GM12878 (cell line): ENCODE measurements around the gene TRAF3. TPM values are rescaled to one million over a fixed set of nuclear protein-coding genes. Genes with fewer than 3 reads are reported as not detected.
A peak's percentile ranks its signal among the peaks of the same experiment; 100 is the strongest.

Source experiments
- ATAC-seq: fragments of 200-7000 bp; cut with Tn5 transposase; 3 replicates; pipeline ENCODE4 v1.9.1; 2020; ENCODE audit warnings: mild to moderate bottlenecking, moderate library complexity
- BruUV-seq: library from RNA; stranded (reverse); fragments of 400-500 nt; replicated peaks from 2 replicates; lab custom pipeline; 2021; lab: Mats Ljungman, UMichigan
- CTCF ChIA-PET: fragments of 300-600 bp; sonication (Branson Sonifier 250); formaldehyde crosslinking; extraction: SDS; loops from one replicate; lab custom pipeline; 2021; ENCODE audit warnings: inconsistent platforms; lab: Yijun Ruan, JAX
- POLR2A ChIA-PET: fragments of 350-600 bp; formaldehyde crosslinking; extraction: SDS; loops from one replicate; lab custom pipeline; 2021; ENCODE audit warnings: inconsistent platforms; lab: Charles Lee
- RAD21 ChIA-PET: fragments of 300-600 bp; sonication (Branson Sonifier 250); formaldehyde crosslinking; loops from one replicate; lab custom pipeline; 2023; ENCODE audit warnings: antibody characterized with exemption; ENCODE audit not compliant: unreplicated experiment; lab: Charles Lee
- SMC1A ChIA-PET: fragments of 300-600 bp; sonication (Branson Sonifier 250); formaldehyde crosslinking; loops from one replicate; lab custom pipeline; 2023; ENCODE audit not compliant: unreplicated experiment, uncharacterized antibody; lab: Charles Lee
- DNase-seq: peaks from one replicate; pipeline ENCODE4 v3.0.0-alpha.2; 2011; ENCODE audit warnings: low read depth, low spot score
- FAIRE-seq: peaks from 3 replicates; lab custom pipeline; 2011; peaks lifted over from hg19 to GRCh38; lab: Jason Lieb, UNC
- H2AFZ ChIP-seq: 2 replicates; pipeline ENCODE4 v1.6.0; 2011; ENCODE audit warnings: low read depth, low read length, control low read depth; ENCODE audit not compliant: control insufficient read depth
- H3K27ac ChIP-seq: 2 replicates; pipeline ENCODE4 v1.5.1; 2011; ENCODE audit warnings: control low read depth; ENCODE audit not compliant: control insufficient read depth, insufficient read depth
- H3K27me3 ChIP-seq, 2 experiments: replicated peaks in 1 of 2; 2 replicates each; pipeline versions ENCODE4 v1.6.0 to v1.6.1; 2011; ENCODE audit warnings: low read length in 1 of 2; ENCODE audit not compliant: control insufficient read depth in 2 of 2, insufficient read depth in 2 of 2
- H3K36me3 ChIP-seq, 2 experiments: 2 replicates each; pipeline ENCODE4 v1.5.1; 2011; ENCODE audit warnings: low read length in 1 of 2; ENCODE audit not compliant: control insufficient read depth in 2 of 2, insufficient read depth in 2 of 2
- H3K4me1 ChIP-seq: 2 replicates; pipeline ENCODE4 v1.6.1; 2011; ENCODE audit warnings: mild to moderate bottlenecking, low read length, moderate library complexity, mixed read lengths; ENCODE audit not compliant: control insufficient read depth, insufficient read depth
- H3K4me2 ChIP-seq: 2 replicates; pipeline ENCODE4 v1.6.0; 2011; ENCODE audit warnings: control low read depth; ENCODE audit not compliant: control insufficient read depth, insufficient read depth
- H3K4me3 ChIP-seq: fragments of 200-600 bp; sonication (generic); 2 replicates; pipeline ENCODE4 v1.5.1; 2016
- H3K79me2 ChIP-seq: 2 replicates; pipeline ENCODE4 v1.6.0; 2011; ENCODE audit warnings: low read length; ENCODE audit not compliant: control insufficient read depth, insufficient read depth
- H3K9ac ChIP-seq: 2 replicates; pipeline ENCODE4 v1.8.0; 2011; ENCODE audit warnings: low read length, control low read depth, mixed read lengths; ENCODE audit not compliant: control insufficient read depth, insufficient read depth
- H3K9me3 ChIP-seq: replicated peaks from 3 replicates; pipeline ENCODE4 v1.5.1; 2011; ENCODE audit warnings: mild to moderate bottlenecking, low read length; ENCODE audit not compliant: control insufficient read depth, insufficient read depth
- H4K20me1 ChIP-seq: 2 replicates; pipeline ENCODE4 v1.6.0; 2011; ENCODE audit not compliant: control insufficient read depth, insufficient read depth
- ATF7 ChIP-seq: fragments of 450-650 bp; IDR thresholded peaks from 2 replicates; pipeline ENCODE4 v1.6.1; 2016; ENCODE audit warnings: low read depth, mild to moderate bottlenecking
- BACH1 ChIP-seq: fragments of 450-650 bp; IDR thresholded peaks from 2 replicates; pipeline ENCODE4 v1.6.1; 2017; ENCODE audit warnings: mild to moderate bottlenecking, borderline replicate concordance
- BHLHE40 ChIP-seq, 2 experiments: fragments of 450-650 bp in 1 of 2; IDR thresholded peaks; 2 replicates each; pipeline ENCODE4 v1.6.1; 2011 to 2017; ENCODE audit warnings: low read depth in 2 of 2, borderline replicate concordance in 1 of 2, improper control_type of control experiment in 1 of 2, low read length in 1 of 2, mild to moderate bottlenecking in 1 of 2
- CBFB ChIP-seq: IDR thresholded peaks from 2 replicates; pipeline ENCODE4 v1.6.1; 2016; ENCODE audit warnings: antibody characterized with exemption, low read depth
- DPF2 ChIP-seq: fragments of 450-650 bp; IDR thresholded peaks from 2 replicates; pipeline ENCODE4 v1.6.1; 2017; ENCODE audit warnings: mild to moderate bottlenecking
- GATAD2B ChIP-seq: fragments of 450-650 bp; conservative IDR thresholded peaks from 2 replicates; pipeline ENCODE4 v1.6.1; 2017; ENCODE audit warnings: low read depth, mild to moderate bottlenecking, moderate library complexity
- HDGF ChIP-seq: fragments of 450-650 bp; IDR thresholded peaks from 2 replicates; pipeline ENCODE4 v1.6.1; 2016; ENCODE audit warnings: antibody characterized with exemption
- IKZF1 ChIP-seq: fragments of 450-650 bp; conservative IDR thresholded peaks from 2 replicates; pipeline ENCODE4 v1.6.1; 2017; ENCODE audit warnings: antibody characterized with exemption, mild to moderate bottlenecking
- IKZF2 ChIP-seq, 2 experiments: fragments of 450-650 bp; IDR thresholded peaks; 2 replicates each; pipeline ENCODE4 v1.6.1; 2017; ENCODE audit warnings: mild to moderate bottlenecking in 2 of 2, moderate library complexity in 2 of 2
- JUNB ChIP-seq: IDR thresholded peaks from 2 replicates; pipeline ENCODE4 v1.6.1; 2016; ENCODE audit warnings: antibody characterized with exemption, mild to moderate bottlenecking
- MTA3 ChIP-seq: IDR thresholded peaks from 2 replicates; pipeline ENCODE4 v1.6.1; 2012; ENCODE audit warnings: low read length, inconsistent platforms, borderline replicate concordance
- POLR2A ChIP-seq: IDR thresholded peaks from 2 replicates; pipeline ENCODE4 v1.6.1; 2011; ENCODE audit warnings: low read depth, mild to moderate bottlenecking, low read length
- RUNX3 ChIP-seq: IDR thresholded peaks from 2 replicates; pipeline ENCODE4 v1.6.1; 2012; ENCODE audit warnings: low read length, inconsistent platforms
- SIN3A ChIP-seq: IDR thresholded peaks from 2 replicates; pipeline ENCODE4 v1.6.1; 2012; ENCODE audit warnings: low read depth, low read length, improper control_type of control experiment
- SMAD5 ChIP-seq: IDR thresholded peaks from 2 replicates; pipeline ENCODE4 v1.6.1; 2016; ENCODE audit warnings: antibody characterized with exemption, low read depth
- SMARCA5 ChIP-seq: fragments of 450-650 bp; IDR thresholded peaks from 2 replicates; pipeline ENCODE4 v1.6.1; 2017; ENCODE audit warnings: mild to moderate bottlenecking
- SPI1 ChIP-seq: IDR thresholded peaks from 2 replicates; pipeline ENCODE4 v1.6.1; 2011; ENCODE audit warnings: low read depth, mild to moderate bottlenecking, low read length, moderate library complexity, borderline replicate concordance; ENCODE audit not compliant: insufficient read depth
- STAT3 ChIP-seq: IDR thresholded peaks from 2 replicates; pipeline ENCODE4 v1.6.1; 2011; ENCODE audit warnings: low read depth, low read length, improper control_type of control experiment
- WGBS: methylation state at CpG from one replicate; pipeline ENCODE4 v1.1.6; 2016; ENCODE audit warnings: low lambda C conversion rate; ENCODE audit not compliant: insufficient replicate concordance, insufficient coverage; ENCODE audit errors: missing lambda C conversion rate; 5-methylcytosine and 5-hydroxymethylcytosine counted together
- in situ Hi-C: fragments of 300-500 bp; cut with MboI; formaldehyde crosslinking; loops from 9 replicates; pipeline ENCODE4 v1.14.3; 2018; ENCODE audit warnings: mixed read lengths
- intact Hi-C: fragments of 100-400 bp; cut with micrococcal nuclease; formaldehyde crosslinking; loops from one replicate; pipeline ENCODE4 v1.14.2; 2022; ENCODE audit not compliant: unreplicated experiment
- polyA plus RNA-seq, 11 experiments: library from polyadenylated mRNA; depleted of rRNA in 4 of 11; unstranded in 6 of 11; stranded (reverse) in 5 of 11; fragments of >200 nt; fragmentation: Nextera tagmentation in 4 of 11; fragmentation: Illumina TruSeq in 1 of 11; extraction: Ambion mirVana in 4 of 11; extraction: Trizol in 1 of 11; gene quantifications; 1 replicate in 1 of 11; 2 replicates in 10 of 11; pipeline versions ENCODE4 v1.2.1 to v1.2.3, GENCODE V29; 2011 to 2016; ENCODE audit warnings: inconsistent platforms in 2 of 11, missing spikeins in 2 of 11, low read depth in 1 of 11
- total RNA-seq, 4 experiments: library from RNA; depleted of rRNA in 3 of 4; stranded (reverse); fragments of >200 nt in 3 of 4; fragmentation: Illumina TruSeq in 1 of 4; extraction: Trizol in 1 of 4; gene quantifications; 2 replicates each; pipeline versions ENCODE4 v1.2.1 to v1.2.3, GENCODE V29; 2013 to 2021
- TF ChIP-seq, protein P1 (sequence below): fragments of 450-650 bp; IDR thresholded peaks from 2 replicates; pipeline ENCODE4 v1.6.1; 2016; ENCODE audit warnings: mild to moderate bottlenecking
- TF ChIP-seq, protein P2 (sequence below): fragments of 450-650 bp; IDR thresholded peaks from 2 replicates; pipeline ENCODE4 v1.6.1; 2017; ENCODE audit warnings: mild to moderate bottlenecking
- TF ChIP-seq, protein P3 (sequence below), 3 experiments: IDR thresholded peaks in 2 of 3; conservative IDR thresholded peaks in 1 of 3; 2 replicates each; pipeline ENCODE4 v1.5.1; 2011; ENCODE audit warnings: low read depth in 3 of 3, low read length in 3 of 3, mild to moderate bottlenecking in 3 of 3, control low read depth in 2 of 3, moderate library complexity in 2 of 3, inconsistent platforms in 1 of 3, mixed read lengths in 1 of 3; ENCODE audit not compliant: control insufficient read depth in 2 of 3, insufficient read depth in 1 of 3; ENCODE audit errors: extremely low read depth in 1 of 3

Gene TRAF3
- total and polyA plus RNA-seq, 10 of the 15 experiments (the other 5 are each of a cell fraction or from before 2014, with no cell fraction given), result 3.0 to 70.1 (median 36.5) TPM

DNA sequence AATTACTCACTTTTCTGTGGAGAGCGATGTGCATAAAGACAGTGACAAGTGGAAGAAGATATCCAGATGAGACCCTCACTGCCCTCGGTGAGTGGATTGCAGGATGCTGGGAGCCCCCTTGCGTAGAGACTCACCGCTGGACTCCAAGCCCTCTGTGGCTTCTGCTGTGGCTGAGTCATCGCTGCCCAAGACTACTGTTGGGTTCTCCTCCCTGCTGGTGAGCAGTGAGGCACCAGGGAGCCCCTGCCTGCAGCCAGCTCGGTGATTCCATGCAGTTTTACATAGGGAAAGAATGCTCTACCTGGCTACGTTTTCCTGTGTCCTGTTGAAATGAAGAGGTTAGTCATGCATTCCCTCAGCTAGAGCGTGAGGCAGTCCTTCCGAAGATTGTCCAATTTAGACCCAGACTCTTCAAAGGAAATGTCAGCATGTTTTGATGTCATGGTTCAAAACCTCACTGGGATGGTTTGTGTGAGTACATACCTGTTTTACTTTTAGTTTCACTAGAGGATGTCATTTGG lies 28.2 kb downstream of the TRAF3 start:
- peaks cover 92% of the 10 kb centered on the region for H3K79me2 ChIP-seq
- DNase-seq (no peak), ATAC-seq (peak; percentile 73), FAIRE-seq (peak; percentile 56)
- no peaks in the 10 kb centered on the region for H3K27me3 ChIP-seq
- peaks cover 10 to 18% of the 10 kb centered on the region in 2 experiments for H3K36me3 ChIP-seq
- RAD21 ChIA-PET, result interaction anchor here (0.6 to 3.1 kb wide), 6 partner anchors 13 to 110 kb away, joined by 3 to 23 read pairs (median 6); no protein-coding TSS in a partner anchor
- peak overlapping the region; percentile 51 for H3K9ac ChIP-seq
- peaks cover 75% of the 10 kb centered on the region for H3K4me1 ChIP-seq
- peak overlapping the region; percentile 78 for H3K27ac ChIP-seq
- SMC1A ChIA-PET, result interaction anchor here (1.6 to 7.8 kb wide), 2 partner anchors 20 to 111 kb away, joined by 8 to 69 read pairs; no protein-coding TSS in a partner anchor
- in situ Hi-C loops, result no loop called here
- 2% methylated on average over 9 of the region's 9 CpGs for WGBS
- peaks cover 8% of the 10 kb centered on the region; the same call in 1 of the 2 replicates for H4K20me1 ChIP-seq
- H3K4me3 ChIP-seq, result peak overlapping the region; percentile 43; the same call in 1 of the 2 replicates
- no TSS peak for BruUV-seq
- CTCF ChIA-PET, result interaction anchor here (1.9 kb wide), 1 partner anchor 23 kb away, joined by 6 read pairs; no protein-coding TSS in a partner anchor
- intact Hi-C loops, result no loop called here
- POLR2A ChIA-PET, result interaction anchor here (0.7 to 6.3 kb wide), 2 partner anchors 14 to 18 kb away, joined by 3 to 63 read pairs; no protein-coding TSS in a partner anchor
- peak overlapping the region; percentile 96 for H3K4me2 ChIP-seq
- H2AFZ ChIP-seq, result no peak overlapping the region
- H3K9me3 ChIP-seq, result no peaks in the 10 kb centered on the region; the same call in 2 of the 3 replicates
- TF ChIP-seq, protein P1, sequence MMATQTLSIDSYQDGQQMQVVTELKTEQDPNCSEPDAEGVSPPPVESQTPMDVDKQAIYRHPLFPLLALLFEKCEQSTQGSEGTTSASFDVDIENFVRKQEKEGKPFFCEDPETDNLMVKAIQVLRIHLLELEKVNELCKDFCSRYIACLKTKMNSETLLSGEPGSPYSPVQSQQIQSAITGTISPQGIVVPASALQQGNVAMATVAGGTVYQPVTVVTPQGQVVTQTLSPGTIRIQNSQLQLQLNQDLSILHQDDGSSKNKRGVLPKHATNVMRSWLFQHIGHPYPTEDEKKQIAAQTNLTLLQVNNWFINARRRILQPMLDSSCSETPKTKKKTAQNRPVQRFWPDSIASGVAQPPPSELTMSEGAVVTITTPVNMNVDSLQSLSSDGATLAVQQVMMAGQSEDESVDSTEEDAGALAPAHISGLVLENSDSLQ, result peak; percentile 53; the same call in 1 of the 2 replicates
- TF ChIP-seq BACH1, result peak; percentile 47; the same call in 1 of the 2 replicates
- TF ChIP-seq, protein P2, sequence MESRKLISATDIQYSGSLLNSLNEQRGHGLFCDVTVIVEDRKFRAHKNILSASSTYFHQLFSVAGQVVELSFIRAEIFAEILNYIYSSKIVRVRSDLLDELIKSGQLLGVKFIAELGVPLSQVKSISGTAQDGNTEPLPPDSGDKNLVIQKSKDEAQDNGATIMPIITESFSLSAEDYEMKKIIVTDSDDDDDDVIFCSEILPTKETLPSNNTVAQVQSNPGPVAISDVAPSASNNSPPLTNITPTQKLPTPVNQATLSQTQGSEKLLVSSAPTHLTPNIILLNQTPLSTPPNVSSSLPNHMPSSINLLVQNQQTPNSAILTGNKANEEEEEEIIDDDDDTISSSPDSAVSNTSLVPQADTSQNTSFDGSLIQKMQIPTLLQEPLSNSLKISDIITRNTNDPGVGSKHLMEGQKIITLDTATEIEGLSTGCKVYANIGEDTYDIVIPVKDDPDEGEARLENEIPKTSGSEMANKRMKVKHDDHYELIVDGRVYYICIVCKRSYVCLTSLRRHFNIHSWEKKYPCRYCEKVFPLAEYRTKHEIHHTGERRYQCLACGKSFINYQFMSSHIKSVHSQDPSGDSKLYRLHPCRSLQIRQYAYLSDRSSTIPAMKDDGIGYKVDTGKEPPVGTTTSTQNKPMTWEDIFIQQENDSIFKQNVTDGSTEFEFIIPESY, result no peak
- TF ChIP-seq DPF2, result 0 out of 2 replicates have a peak, but pooled peaks have one; percentile 18
- TF ChIP-seq, protein P3, sequence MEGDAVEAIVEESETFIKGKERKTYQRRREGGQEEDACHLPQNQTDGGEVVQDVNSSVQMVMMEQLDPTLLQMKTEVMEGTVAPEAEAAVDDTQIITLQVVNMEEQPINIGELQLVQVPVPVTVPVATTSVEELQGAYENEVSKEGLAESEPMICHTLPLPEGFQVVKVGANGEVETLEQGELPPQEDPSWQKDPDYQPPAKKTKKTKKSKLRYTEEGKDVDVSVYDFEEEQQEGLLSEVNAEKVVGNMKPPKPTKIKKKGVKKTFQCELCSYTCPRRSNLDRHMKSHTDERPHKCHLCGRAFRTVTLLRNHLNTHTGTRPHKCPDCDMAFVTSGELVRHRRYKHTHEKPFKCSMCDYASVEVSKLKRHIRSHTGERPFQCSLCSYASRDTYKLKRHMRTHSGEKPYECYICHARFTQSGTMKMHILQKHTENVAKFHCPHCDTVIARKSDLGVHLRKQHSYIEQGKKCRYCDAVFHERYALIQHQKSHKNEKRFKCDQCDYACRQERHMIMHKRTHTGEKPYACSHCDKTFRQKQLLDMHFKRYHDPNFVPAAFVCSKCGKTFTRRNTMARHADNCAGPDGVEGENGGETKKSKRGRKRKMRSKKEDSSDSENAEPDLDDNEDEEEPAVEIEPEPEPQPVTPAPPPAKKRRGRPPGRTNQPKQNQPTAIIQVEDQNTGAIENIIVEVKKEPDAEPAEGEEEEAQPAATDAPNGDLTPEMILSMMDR (IDR thresholded peaks at IDR 0.05 in 2 of 3, conservative IDR thresholded peaks at IDR 0.05 in 1 of 3; ENCODE audit: control insufficient read depth in 2 of 3, extremely low read depth in 1 of 3, insufficient read depth in 1 of 3, low read depth in 3 of 3, low read length in 3 of 3), result 0 out of 6 replicates have a peak, but pooled peaks of 1 of the 3 experiments have one; percentile 7
- TF ChIP-seq POLR2A, result peak; percentile 25; the same call in 1 of the 2 replicates
- peak; percentile 37; the same call in 1 of the 2 replicates for TF ChIP-seq CBFB
- no peak for TF ChIP-seq SIN3A
- TF ChIP-seq RUNX3, result peak; percentile 59
- TF ChIP-seq SMARCA5, result peak; percentile 31; the same call in 1 of the 2 replicates
- 0 out of 2 replicates have a peak, but pooled peaks have one; percentile 42 for TF ChIP-seq JUNB
- peak in 1 of 2 experiments; percentile 54; a peak in 1 of 4 replicates for TF ChIP-seq IKZF2 (IDR thresholded peaks at IDR 0.05)
- 0 out of 2 replicates have a peak, but pooled peaks have one; percentile 16 for TF ChIP-seq GATAD2B
- TF ChIP-seq BHLHE40 (IDR thresholded peaks at IDR 0.05; ENCODE audit: borderline replicate concordance in 1 of 2, low read depth in 2 of 2, low read length in 1 of 2), result 0 out of 4 replicates have a peak, but pooled peaks of 1 of the 2 experiments have one; percentile 8
- no peak for TF ChIP-seq SPI1
- TF ChIP-seq IKZF1, result peak; percentile 56
- peak; percentile 70 for TF ChIP-seq ATF7
- 0 out of 2 replicates have a peak, but pooled peaks have one; percentile 16 for TF ChIP-seq HDGF
- TF ChIP-seq STAT3, result 0 out of 2 replicates have a peak, but pooled peaks have one; percentile 15
- TF ChIP-seq SMAD5, result no peak
- TF ChIP-seq MTA3, result no peak
